ENCODE measurements around the gene KNDC1. TPM values are rescaled to one million over a fixed set of nuclear protein-coding genes. Genes with fewer than 3 reads are reported as not detected.

KNDC1 gene
- polyA plus RNA-seq, 1 donor (not counting 4 experiments of a cell fraction or from before 2014, with no cell fraction given), result 0.20 TPM

DNA sequence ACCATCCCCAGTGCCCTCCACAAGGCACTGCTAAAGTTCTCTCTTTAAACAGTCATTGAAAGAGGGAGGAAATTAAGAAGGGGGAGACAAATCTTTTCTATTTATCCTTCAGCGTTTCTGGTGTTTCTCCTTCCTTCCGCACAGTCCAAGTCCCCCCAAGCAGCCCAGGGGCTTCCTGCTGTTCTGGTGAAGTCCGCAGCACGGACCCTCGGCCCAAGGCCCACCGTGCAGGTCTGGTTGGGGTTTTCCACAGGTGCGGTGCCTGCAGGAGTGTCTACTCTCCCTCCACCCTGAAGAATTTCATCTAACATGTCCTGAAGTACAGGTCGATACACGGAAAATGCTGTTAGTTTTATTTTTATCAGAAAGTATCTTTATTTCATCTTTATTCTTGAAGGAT lies 34.1 kb upstream of the KNDC1 start:
- DNase-seq (ENCODE audit: low read depth, low spot score), result no peak
- no peak overlapping the region for H3K9ac ChIP-seq (ENCODE audit: control insufficient read depth, extremely low read depth, insufficient read depth, low read length)
- dilution Hi-C loops (cut with MboI; ENCODE audit: extremely low pct_ligation_motif_present, low sequenced_read_pairs), result no loop called here
- no peaks in the 10 kb centered on the region for H3K27me3 ChIP-seq (ENCODE audit: control insufficient read depth, extremely low read depth, insufficient read depth, low read length)
- H3K79me2 ChIP-seq (ENCODE audit: control insufficient read depth, insufficient read depth, low read length), result no peaks in the 10 kb centered on the region
- H2AFZ ChIP-seq (ENCODE audit: control insufficient read depth, low read length), result no peak overlapping the region
- TF ChIP-seq CTCF (optimal IDR thresholded peaks at IDR 0.05 in 1 of 3, IDR thresholded peaks at IDR 0.05 in 1 of 3, conservative IDR thresholded peaks at IDR 0.05 in 1 of 3; ENCODE audit: extremely low read depth in 1 of 3, insufficient read depth in 2 of 3, low read length in 3 of 3) (no peak), EZH2 (IDR thresholded peaks at IDR 0.05; ENCODE audit: low read length) (no peak)
- H3K36me3 ChIP-seq (ENCODE audit: control insufficient read depth in 2 of 2, extremely low read depth in 1 of 2, insufficient read depth in 2 of 2, low read length in 2 of 2), result no peaks in the 10 kb centered on the region
- FAIRE-seq, result no peak
- no peaks in the 10 kb centered on the region for H4K20me1 ChIP-seq (ENCODE audit: control insufficient read depth, extremely low read depth, insufficient read depth, low read length)
- H3K4me3 ChIP-seq (ENCODE audit: control insufficient read depth in 2 of 3, extremely low read depth in 1 of 3, insufficient read depth in 2 of 3, low read depth in 1 of 3, low read length in 3 of 3), result no peak overlapping the region
- H3K9me3 ChIP-seq (ENCODE audit: control insufficient read depth, low read depth, low read length), result peaks cover 15% of the 10 kb centered on the region
- no peaks in the 10 kb centered on the region for H3K4me1 ChIP-seq (ENCODE audit: control insufficient read depth, extremely low read depth, insufficient read depth, low read length)
- H3K27ac ChIP-seq (ENCODE audit: control insufficient read depth, insufficient read depth, low read length), result no peak overlapping the region
- no peaks in the 10 kb centered on the region for H3K9me1 ChIP-seq (ENCODE audit: control insufficient read depth, extremely low read depth, insufficient read depth, low read length)
- no peak overlapping the region for H3K4me2 ChIP-seq (ENCODE audit: control insufficient read depth, extremely low read depth, insufficient read depth, low read depth, low read length)

- no peaks in the 10 kb centered on the region for H3K36me3 ChIP-seq (ENCODE audit: control insufficient read depth in 2 of 2, extremely low read depth in 1 of 2, insufficient read depth in 2 of 2, low read length in 2 of 2)
- no peak overlapping the region for H3K4me3 ChIP-seq (ENCODE audit: control insufficient read depth in 2 of 3, extremely low read depth in 1 of 3, insufficient read depth in 2 of 3, low read depth in 1 of 3, low read length in 3 of 3)
- H3K79me2 ChIP-seq (ENCODE audit: control insufficient read depth, insufficient read depth, low read length), result no peaks in the 10 kb centered on the region
- H3K4me2 ChIP-seq (ENCODE audit: control insufficient read depth, extremely low read depth, insufficient read depth, low read depth, low read length), result no peak overlapping the region
- H3K4me1 ChIP-seq (ENCODE audit: control insufficient read depth, extremely low read depth, insufficient read depth, low read length), result no peaks in the 10 kb centered on the region
- H3K9me1 ChIP-seq (ENCODE audit: control insufficient read depth, extremely low read depth, insufficient read depth, low read length), result no peaks in the 10 kb centered on the region
- TF ChIP-seq EZH2 (IDR thresholded peaks at IDR 0.05; ENCODE audit: low read length), result no peak
- no peak for TF ChIP-seq CTCF (optimal IDR thresholded peaks at IDR 0.05 in 1 of 3, IDR thresholded peaks at IDR 0.05 in 1 of 3, conservative IDR thresholded peaks at IDR 0.05 in 1 of 3; ENCODE audit: extremely low read depth in 1 of 3, insufficient read depth in 2 of 3, low read length in 3 of 3)
- no peak for DNase-seq (ENCODE audit: low read depth, low spot score)
- H2AFZ ChIP-seq (ENCODE audit: control insufficient read depth, low read length), result no peak overlapping the region
- H3K9me3 ChIP-seq (ENCODE audit: control insufficient read depth, low read depth, low read length), result peaks cover 9% of the 10 kb centered on the region
- no peak overlapping the region for H3K27ac ChIP-seq (ENCODE audit: control insufficient read depth, insufficient read depth, low read length)
- H3K9ac ChIP-seq (ENCODE audit: control insufficient read depth, extremely low read depth, insufficient read depth, low read length), result no peak overlapping the region
- H4K20me1 ChIP-seq (ENCODE audit: control insufficient read depth, extremely low read depth, insufficient read depth, low read length), result no peaks in the 10 kb centered on the region
- H3K27me3 ChIP-seq (ENCODE audit: control insufficient read depth, extremely low read depth, insufficient read depth, low read length), result no peaks in the 10 kb centered on the region
- no peak for FAIRE-seq
- dilution Hi-C loops (cut with MboI; ENCODE audit: extremely low pct_ligation_motif_present, low sequenced_read_pairs), result no loop called here
Observed at GRCh38 chr10:133126431-133127290, 33.4 kb upstream of the KNDC1 start.
